Measurements from ENCODE around the gene GPR146. TPM values are rescaled to one million over a fixed set of nuclear protein-coding genes. Genes with fewer than 3 reads are reported as not detected.

GPR146 gene
- total RNA-seq, 1 donor from 2014 or later, result 1.9 TPM

DNA sequence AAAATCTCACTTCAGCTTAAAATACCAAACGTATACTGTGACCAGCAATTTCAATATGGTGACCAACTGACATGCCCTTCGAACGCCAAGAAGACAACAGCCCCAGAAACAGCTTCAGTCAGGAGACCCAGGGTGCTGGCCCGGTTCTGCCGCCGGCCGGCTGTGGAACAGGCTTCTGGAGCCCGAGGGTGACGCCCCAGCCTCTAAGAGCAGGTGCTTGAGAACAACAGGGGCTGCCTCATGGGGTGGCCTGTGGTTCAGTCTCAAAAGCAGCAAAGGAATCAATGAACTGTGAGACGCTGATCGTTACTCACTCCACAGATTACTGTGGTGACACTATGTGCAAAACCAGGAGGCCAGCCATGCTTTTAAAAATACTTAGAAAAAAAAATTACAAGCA lies 60.8 kb downstream of the GPR146 start:
- H3K27ac Mint-ChIP-seq, result peak overlapping the region; percentile 56

DNA sequence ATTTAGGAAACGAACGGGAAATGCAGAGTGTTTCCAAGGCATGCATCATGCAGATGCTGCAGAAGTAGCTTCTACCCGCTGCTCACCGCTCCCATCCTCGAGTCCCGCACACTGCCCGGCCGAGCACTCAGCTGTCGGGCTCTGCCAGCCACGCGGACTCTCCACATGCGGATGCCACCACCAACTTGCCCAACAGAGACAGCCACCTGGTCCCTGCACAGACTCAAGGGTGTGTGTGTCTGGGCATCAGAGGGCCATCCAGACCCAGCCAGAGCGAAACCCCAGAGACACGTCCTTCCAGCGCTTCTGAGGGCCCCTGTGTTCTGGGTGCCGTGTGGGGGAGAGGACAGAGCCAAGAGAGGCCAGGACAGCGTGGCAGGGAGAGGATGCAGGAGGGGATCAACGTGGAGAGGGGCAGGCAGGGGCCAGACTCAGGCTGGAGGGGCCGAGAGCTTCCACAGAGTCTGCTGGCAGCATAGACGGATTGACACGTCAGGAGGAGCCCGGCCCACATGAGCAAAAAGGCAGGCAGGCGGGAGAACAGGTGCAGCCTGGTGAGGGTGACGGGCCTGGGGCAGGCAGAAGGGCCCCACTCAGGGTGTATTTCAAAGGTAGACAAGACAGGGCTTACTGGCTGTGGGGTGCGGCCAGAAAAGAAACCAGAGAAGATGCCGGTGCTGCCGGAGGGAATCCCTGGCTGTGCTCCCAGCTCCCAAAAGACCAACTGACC lies 61.9 kb downstream of the GPR146 start:
- Mint-ChIP-seq H3K36me3 (ENCODE audit: insufficient read depth) (no peaks in the 10 kb centered on the region), H3K27me3 (no peaks in the 10 kb centered on the region), H3K4me3 (ENCODE audit: low read depth) (no peak overlapping the region), H3K9me3 (ENCODE audit: low read depth) (no peaks in the 10 kb centered on the region), H3K4me1 (ENCODE audit: low read depth) (peaks cover 19% of the 10 kb centered on the region), H3K27ac (no peak overlapping the region)
- TF ChIP-seq, protein P1, sequence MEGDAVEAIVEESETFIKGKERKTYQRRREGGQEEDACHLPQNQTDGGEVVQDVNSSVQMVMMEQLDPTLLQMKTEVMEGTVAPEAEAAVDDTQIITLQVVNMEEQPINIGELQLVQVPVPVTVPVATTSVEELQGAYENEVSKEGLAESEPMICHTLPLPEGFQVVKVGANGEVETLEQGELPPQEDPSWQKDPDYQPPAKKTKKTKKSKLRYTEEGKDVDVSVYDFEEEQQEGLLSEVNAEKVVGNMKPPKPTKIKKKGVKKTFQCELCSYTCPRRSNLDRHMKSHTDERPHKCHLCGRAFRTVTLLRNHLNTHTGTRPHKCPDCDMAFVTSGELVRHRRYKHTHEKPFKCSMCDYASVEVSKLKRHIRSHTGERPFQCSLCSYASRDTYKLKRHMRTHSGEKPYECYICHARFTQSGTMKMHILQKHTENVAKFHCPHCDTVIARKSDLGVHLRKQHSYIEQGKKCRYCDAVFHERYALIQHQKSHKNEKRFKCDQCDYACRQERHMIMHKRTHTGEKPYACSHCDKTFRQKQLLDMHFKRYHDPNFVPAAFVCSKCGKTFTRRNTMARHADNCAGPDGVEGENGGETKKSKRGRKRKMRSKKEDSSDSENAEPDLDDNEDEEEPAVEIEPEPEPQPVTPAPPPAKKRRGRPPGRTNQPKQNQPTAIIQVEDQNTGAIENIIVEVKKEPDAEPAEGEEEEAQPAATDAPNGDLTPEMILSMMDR (IDR thresholded peaks at IDR 0.05; ENCODE audit: unreplicated experiment), result no peak
- DNase-seq (ENCODE audit: low spot score, unreplicated experiment), result no peak

More for the DNA sequence above, 60.8 kb downstream of the GPR146 start:
- DNase-seq (ENCODE audit: low spot score, unreplicated experiment), result no peak
- TF ChIP-seq, protein P1 (IDR thresholded peaks at IDR 0.05; ENCODE audit: unreplicated experiment), result no peak
- Mint-ChIP-seq H3K4me1 (ENCODE audit: low read depth) (peaks cover 21% of the 10 kb centered on the region), H3K36me3 (ENCODE audit: insufficient read depth) (no peaks in the 10 kb centered on the region), H3K4me3 (ENCODE audit: low read depth) (no peak overlapping the region), H3K27me3 (no peaks in the 10 kb centered on the region), H3K9me3 (ENCODE audit: low read depth) (no peaks in the 10 kb centered on the region)

DNA sequence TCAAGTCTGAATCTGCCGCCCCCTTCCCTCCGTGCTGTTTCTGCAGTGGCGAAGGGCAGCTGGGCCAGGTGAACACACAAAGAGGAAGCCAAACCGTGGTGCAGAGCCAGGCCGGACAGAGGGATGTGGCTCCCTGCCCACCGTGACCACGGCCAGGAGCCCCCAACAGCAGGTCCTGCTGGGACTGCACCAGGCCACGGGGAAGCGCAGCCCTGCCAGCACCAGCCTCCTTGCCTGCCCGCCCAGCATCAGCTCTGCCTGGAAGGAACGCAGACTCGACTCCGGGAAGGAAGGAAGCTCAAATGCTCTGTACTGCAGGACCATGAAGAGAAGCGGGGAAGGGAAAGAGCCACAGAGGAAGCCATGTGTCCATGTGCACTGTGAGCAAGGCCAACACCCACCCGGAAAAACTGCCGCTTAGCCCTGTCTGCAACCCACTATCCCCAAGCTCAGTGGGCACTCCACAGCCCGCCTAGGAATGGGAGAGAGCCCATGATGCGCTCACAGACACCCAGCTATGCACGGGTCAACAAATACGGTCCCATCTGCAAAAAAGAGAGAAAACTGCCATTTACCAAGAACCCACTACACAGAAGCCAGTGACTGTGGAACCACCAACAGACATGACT lies 62.6 kb downstream of the GPR146 start:
- H3K4me3 Mint-ChIP-seq (ENCODE audit: low read depth), result no peak overlapping the region
- no peaks in the 10 kb centered on the region for H3K27me3 Mint-ChIP-seq
- H3K9me3 Mint-ChIP-seq (ENCODE audit: low read depth), result no peaks in the 10 kb centered on the region
- no peak for DNase-seq (ENCODE audit: low spot score, unreplicated experiment)
- no peaks in the 10 kb centered on the region for H3K36me3 Mint-ChIP-seq (ENCODE audit: insufficient read depth)
- no peak overlapping the region for H3K27ac Mint-ChIP-seq
- H3K4me1 Mint-ChIP-seq (ENCODE audit: low read depth), result peaks cover 15% of the 10 kb centered on the region
- TF ChIP-seq, protein P1 (IDR thresholded peaks at IDR 0.05; ENCODE audit: unreplicated experiment), result no peak

DNA sequence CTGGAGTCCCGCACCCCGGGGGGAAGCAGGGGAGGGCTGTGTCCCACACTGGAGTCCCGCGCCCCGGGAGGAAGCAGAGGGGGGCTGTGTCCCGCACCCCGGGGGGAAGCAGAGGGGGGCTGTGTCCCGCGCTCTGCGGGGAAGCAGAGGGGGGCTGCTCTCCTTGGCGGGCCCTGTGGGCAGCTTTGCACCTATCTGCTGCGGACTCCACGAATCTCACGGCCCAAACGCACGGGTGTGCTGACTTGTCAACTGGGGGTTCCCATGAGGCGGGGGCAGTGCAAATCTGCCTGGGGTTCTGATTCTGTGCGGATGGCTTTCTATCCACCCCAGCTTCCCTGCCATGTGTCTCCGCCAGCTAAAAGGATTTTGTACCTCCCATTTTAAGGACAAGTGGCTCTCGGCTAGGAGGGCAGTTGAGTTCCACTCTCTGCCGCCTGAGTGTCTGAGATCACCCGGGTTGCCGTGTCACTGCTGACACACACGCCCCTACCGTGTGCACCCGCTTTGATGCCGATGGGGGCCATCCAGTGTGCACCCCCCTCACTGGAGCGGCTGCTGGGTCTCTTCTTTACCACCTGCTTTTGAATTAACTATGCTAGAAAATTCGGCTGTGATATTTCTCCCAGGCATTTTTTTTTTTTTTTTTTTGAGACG lies 64.0 kb downstream of the GPR146 start:
- no peaks in the 10 kb centered on the region for H3K27me3 Mint-ChIP-seq
- TF ChIP-seq, protein P1 (IDR thresholded peaks at IDR 0.05; ENCODE audit: unreplicated experiment), result no peak
- H3K9me3 Mint-ChIP-seq (ENCODE audit: low read depth), result no peaks in the 10 kb centered on the region
- no peaks in the 10 kb centered on the region for H3K36me3 Mint-ChIP-seq (ENCODE audit: insufficient read depth)
- H3K27ac Mint-ChIP-seq, result no peak overlapping the region
- no peak overlapping the region for H3K4me3 Mint-ChIP-seq (ENCODE audit: low read depth)
- peaks cover 7% of the 10 kb centered on the region for H3K4me1 Mint-ChIP-seq (ENCODE audit: low read depth)
- DNase-seq (ENCODE audit: low spot score, unreplicated experiment), result no peak

Small RNA genes lying within 50 kb of the gene (microRNA-seq; reads per million reads assigned to microRNA genes)
- gene MIR339 (ENCODE audit: borderline number of aligned reads, unreplicated experiment), result 780 reads per million, percentile 77 among the genes with 10 or more reads in this experiment

Other genes with a start within 250 kb of the GPR146 start
- 152 and 157 TPM in 2 replicates for gene SUN1, start 212.1 kb upstream of the GPR146 start, total RNA-seq
- 58.2 and 58.7 TPM in 2 replicates for gene GET4, start 168.0 kb upstream of the GPR146 start, total RNA-seq
- 10.3 and 10.7 TPM in 2 replicates for gene ADAP1, start 89.9 kb upstream of the GPR146 start, total RNA-seq
- gene COX19, start 69.0 kb upstream of the GPR146 start, total RNA-seq, result 20.3 and 20.6 TPM in 2 replicates
- 1.2 and 1.6 TPM in 2 replicates for gene CYP2W1, start 61.4 kb upstream of the GPR146 start, total RNA-seq
- 0.50 and 0.64 TPM in 2 replicates for gene GPER1, start 43.6 kb downstream of the GPR146 start, total RNA-seq
- gene ZFAND2A, start 115.7 kb downstream of the GPR146 start, total RNA-seq, result 14.1 and 16.8 TPM in 2 replicates
- gene UNCX, start 188.3 kb downstream of the GPR146 start, total RNA-seq, result not detected in 2 replicates